Hepatocyte (in vitro differentiated cells): ENCODE results near the gene KCNJ1. TPM values are rescaled to one million over a fixed set of nuclear protein-coding genes. Genes with fewer than 3 reads are reported as not detected.
A peak's percentile ranks its signal among the peaks of the same experiment; 100 is the strongest.

Experiments used
- DNase-seq: peaks from one replicate; pipeline ENCODE4 v3.0.0-alpha.2; 2016; ENCODE audit warnings: low spot score
- H2AFZ ChIP-seq: fragments of 200-600 bp; sonication (generic); 2 replicates; pipeline ENCODE4 v1.6.0; 2016; ENCODE audit warnings: antibody characterized with exemption, mild to moderate bottlenecking
- H3K27ac ChIP-seq: fragments of 200-600 bp; sonication (generic); 2 replicates; pipeline ENCODE4 v1.5.1; 2016; ENCODE audit warnings: mild to moderate bottlenecking
- H3K27me3 ChIP-seq: fragments of 200-600 bp; sonication (generic); 2 replicates; pipeline ENCODE4 v1.6.1; 2016
- H3K36me3 ChIP-seq: fragments of 200-600 bp; sonication (generic); replicated peaks from 2 replicates; pipeline ENCODE4 v1.5.1; 2016; ENCODE audit warnings: low read depth; ENCODE audit not compliant: insufficient read depth
- H3K4me1 ChIP-seq: fragments of 200-600 bp; sonication (generic); 2 replicates; pipeline ENCODE4 v1.5.1; 2016; ENCODE audit warnings: mild to moderate bottlenecking, moderate library complexity; ENCODE audit not compliant: insufficient read depth
- H3K4me2 ChIP-seq: fragments of 200-600 bp; sonication (generic); 2 replicates; pipeline ENCODE4 v1.6.0; 2016
- H3K4me3 ChIP-seq: fragments of 200-600 bp; sonication (generic); 2 replicates; pipeline ENCODE4 v1.5.1; 2016; ENCODE audit warnings: mild to moderate bottlenecking
- H3K79me2 ChIP-seq: fragments of 200-600 bp; sonication (generic); 2 replicates; pipeline ENCODE4 v1.6.0; 2017; ENCODE audit warnings: mild to moderate bottlenecking
- H3K9me2 ChIP-seq: fragments of 200-600 bp; sonication (generic); replicated peaks from 2 replicates; pipeline ENCODE4 v1.6.0; 2017; ENCODE audit warnings: mild to moderate bottlenecking; ENCODE audit not compliant: insufficient read depth
- H3K9me3 ChIP-seq: fragments of 200-600 bp; sonication (generic); 2 replicates; pipeline ENCODE4 v1.5.1; 2016; ENCODE audit warnings: low read depth, mild to moderate bottlenecking
- H4K20me1 ChIP-seq: fragments of 200-600 bp; sonication (generic); 2 replicates; pipeline ENCODE4 v1.6.0; 2016; ENCODE audit warnings: mild to moderate bottlenecking; ENCODE audit not compliant: insufficient read depth, poor library complexity, severe bottlenecking
- CTCF ChIP-seq: fragments of 200-600 bp; sonication (generic); IDR thresholded peaks from 2 replicates; pipeline ENCODE4 v1.5.1; 2016; ENCODE audit warnings: antibody characterized with exemption, mild to moderate bottlenecking; ENCODE audit not compliant: poor library complexity
- EZH2 ChIP-seq: fragments of 200-600 bp; sonication (generic); IDR thresholded peaks from 2 replicates; pipeline ENCODE4 v1.6.1; 2016; ENCODE audit warnings: antibody characterized with exemption, mild to moderate bottlenecking, borderline replicate concordance
- EZH2phosphoT487 ChIP-seq: fragments of 200-600 bp; sonication (generic); IDR thresholded peaks from one replicate; pipeline ENCODE4 v1.6.1; 2018; ENCODE audit warnings: antibody characterized with exemption, mild to moderate bottlenecking, low read depth, moderate library complexity; ENCODE audit not compliant: unreplicated experiment, severe bottlenecking
- WGBS: methylation state at CpG from one replicate; pipeline ENCODE4 v1.1.6; 2016; ENCODE audit warnings: low lambda C conversion rate; ENCODE audit errors: missing lambda C conversion rate; 5-methylcytosine and 5-hydroxymethylcytosine counted together
- polyA plus RNA-seq: library from polyadenylated mRNA; unstranded; fragments of >200 nt; fragmentation: Nextera tagmentation; extraction: Ambion mirVana; gene quantifications from 2 replicates; pipeline ENCODE4 v1.2.1, GENCODE V29; 2016
- total RNA-seq: library from RNA; depleted of rRNA; stranded (reverse); fragments of >200 nt; gene quantifications from 2 replicates; pipeline ENCODE4 v1.2.3, GENCODE V29; 2014

Gene KCNJ1
- total and polyA plus RNA-seq, 2 experiments from 2014 or later, result not detected

DNA sequence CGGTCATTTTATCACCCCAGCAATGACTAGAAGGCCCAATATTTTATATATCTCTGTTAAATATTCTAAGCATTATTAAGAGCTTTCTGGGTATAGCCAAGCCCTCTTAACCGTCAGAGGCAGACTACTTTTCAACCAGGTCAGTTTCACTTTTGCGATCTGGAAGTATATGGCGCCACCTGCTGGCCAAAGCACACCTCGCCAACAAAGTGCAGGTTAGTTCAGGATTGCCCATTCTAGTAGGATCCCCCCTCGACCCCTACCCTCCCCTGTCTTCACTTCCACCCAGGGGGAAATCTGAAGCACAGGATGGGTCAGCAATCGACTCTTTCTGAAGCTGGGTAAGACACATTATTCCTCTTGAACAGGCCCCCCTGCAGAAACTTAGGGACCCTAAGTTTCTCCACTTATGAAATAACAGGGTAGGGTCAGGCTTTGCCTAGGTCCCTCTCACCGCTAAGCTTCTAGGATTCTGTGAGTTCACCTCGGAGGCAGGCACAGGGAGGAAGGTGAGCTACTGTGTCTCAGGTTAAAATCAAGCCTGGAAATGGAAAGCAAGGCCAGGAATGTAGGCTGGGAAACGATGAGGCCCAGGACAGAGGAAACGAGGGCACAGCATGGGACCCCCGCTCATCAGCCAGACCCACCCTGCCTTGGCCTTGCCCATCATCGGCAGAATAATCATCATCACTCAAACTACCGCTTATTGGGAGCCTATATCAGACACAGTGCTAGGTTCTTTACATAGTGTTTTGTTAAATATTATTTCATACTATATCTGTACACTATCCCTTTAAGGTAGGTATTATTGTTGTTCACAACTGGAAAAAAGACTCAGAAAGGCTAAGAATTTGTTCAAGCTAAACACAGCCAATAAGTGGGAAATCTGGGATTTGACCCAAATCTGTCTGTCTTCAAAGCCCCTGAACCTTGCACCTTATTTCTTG, 35.6 kb downstream of the KCNJ1 start:
- Histone ChIP-seq H4K20me1 (no peaks in the 10 kb centered on the region), H3K79me2 (no peaks in the 10 kb centered on the region), H3K36me3 (no peaks in the 10 kb centered on the region), H3K9me2 (no peaks in the 10 kb centered on the region), H3K9me3 (no peaks in the 10 kb centered on the region), H3K27me3 (no peaks in the 10 kb centered on the region), H3K4me1 (peaks cover 2% of the 10 kb centered on the region), H3K27ac (no peak overlapping the region), H3K4me2 (no peak overlapping the region), H3K4me3 (no peak overlapping the region), H2AFZ (no peak overlapping the region)
- 35% methylated on average over 14 of the region's 14 CpGs for WGBS
- TF ChIP-seq EZH2, result no peak
- peak; percentile 95 for TF ChIP-seq CTCF
- DNase-seq, result peak; percentile 87

DNA sequence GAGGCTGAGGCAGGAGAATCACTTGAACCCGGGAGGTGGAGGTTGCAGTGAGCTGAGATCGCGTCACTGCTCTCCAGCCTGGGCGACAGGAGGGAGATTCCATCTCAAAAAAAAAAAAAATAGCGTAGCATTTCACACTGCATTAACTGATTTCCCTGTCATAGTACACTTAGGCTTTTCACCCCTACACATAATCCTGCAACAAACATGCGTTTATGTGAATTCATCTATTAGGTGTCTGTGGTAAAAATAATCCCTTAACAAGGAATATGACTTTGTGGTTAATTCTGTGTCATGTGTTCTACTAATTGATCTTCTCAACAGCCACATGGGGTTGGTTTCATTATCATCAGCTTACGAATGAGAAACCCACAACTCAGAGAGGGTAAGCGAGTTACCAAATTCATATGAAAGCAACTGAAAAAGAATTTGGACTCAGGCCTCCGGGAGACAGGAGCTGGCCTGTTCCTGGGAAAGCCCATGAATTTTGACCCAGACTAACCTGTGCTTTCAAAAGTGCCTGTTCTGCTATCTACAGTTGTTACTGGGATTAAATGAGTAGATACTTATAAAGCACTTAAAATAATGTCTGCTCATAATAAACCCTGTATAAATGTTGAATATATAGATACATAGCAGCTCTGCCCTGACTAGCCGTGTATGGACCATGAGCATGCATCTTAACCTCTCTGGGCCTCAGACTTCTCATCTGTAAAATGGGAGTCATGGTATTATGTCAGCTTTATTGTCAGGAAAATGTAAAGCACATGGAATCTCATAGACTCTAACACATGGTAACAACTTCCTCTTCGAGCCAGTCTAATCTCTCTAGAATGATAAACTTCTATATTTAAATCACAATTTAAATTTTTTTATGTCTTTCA, 36.6 kb downstream of the KCNJ1 start:
- WGBS, result 86% methylated on average over 11 of the region's 11 CpGs
- no peak overlapping the region for H3K4me2 ChIP-seq
- no peak for DNase-seq

GRCh38 chr11:128828350-128828749, 38.7 kb downstream of the KCNJ1 start:
- H3K4me3 ChIP-seq, result no peak overlapping the region
- no peaks in the 10 kb centered on the region for H3K9me3 ChIP-seq
- no peaks in the 10 kb centered on the region for H3K36me3 ChIP-seq
- H4K20me1 ChIP-seq, result no peaks in the 10 kb centered on the region
- H3K4me2 ChIP-seq, result no peak overlapping the region
- no peaks in the 10 kb centered on the region for H3K9me2 ChIP-seq
- no peaks in the 10 kb centered on the region for H3K79me2 ChIP-seq
- TF ChIP-seq EZH2phosphoT487 (no peak), CTCF (no peak), EZH2 (no peak)
- H3K4me1 ChIP-seq, result no peaks in the 10 kb centered on the region
- H2AFZ ChIP-seq, result no peak overlapping the region
- no peaks in the 10 kb centered on the region for H3K27me3 ChIP-seq
- 68% methylated on average over 4 of the region's 4 CpGs for WGBS
- DNase-seq, result no peak
- no peak overlapping the region for H3K27ac ChIP-seq

More for the DNA sequence above, 36.6 kb downstream of the KCNJ1 start:
- Histone ChIP-seq H3K79me2 (no peaks in the 10 kb centered on the region), H3K4me1 (no peaks in the 10 kb centered on the region), H3K4me3 (no peak overlapping the region), H4K20me1 (no peaks in the 10 kb centered on the region), H2AFZ (no peak overlapping the region), H3K27ac (no peak overlapping the region), H3K9me2 (no peaks in the 10 kb centered on the region), H3K36me3 (no peaks in the 10 kb centered on the region), H3K9me3 (no peaks in the 10 kb centered on the region), H3K27me3 (no peaks in the 10 kb centered on the region)
- no peak for TF ChIP-seq CTCF
- TF ChIP-seq EZH2, result no peak
- TF ChIP-seq EZH2phosphoT487, result no peak
